ENCODE data around the gene BRSK2. TPM values are rescaled to one million over a fixed set of nuclear protein-coding genes. Genes with fewer than 3 reads are reported as not detected.

Gene BRSK2
- total and polyA plus RNA-seq, 2 of the 4 experiments (the other 2 are of a cell fraction) = 0.18 to 0.62 TPM

- H2AK5ac ChIP-seq (ENCODE audit: low read depth, low read length) = no peak overlapping the region
- H4K91ac ChIP-seq (ENCODE audit: insufficient read depth, low read depth, low read length) = no peak overlapping the region
- no TSS peak for BruUV-seq (replicated peaks)
- H3K9ac ChIP-seq (ENCODE audit: low read depth, low read length) = no peak overlapping the region
- CTCF ChIA-PET = no interaction called here
- H2BK5ac ChIP-seq (ENCODE audit: low read depth, low read length, poor library complexity, severe bottlenecking) = no peak overlapping the region
- H3K9me1 ChIP-seq (ENCODE audit: insufficient read depth, low read length) = no peaks in the 10 kb centered on the region
- intact Hi-C loops (cut with micrococcal nuclease) (no loop called here), in situ Hi-C loops (cut with MboI; ENCODE audit: low sequenced_read_pairs) (no loop called here), dilution Hi-C loops (cut with HindIII; ENCODE audit: low sequenced_read_pairs, unreplicated experiment) (no loop called here)
- no peaks in the 10 kb centered on the region for H4K20me1 ChIP-seq (ENCODE audit: insufficient read depth, low read length)
- H4K5ac ChIP-seq (ENCODE audit: low read depth, low read length) = no peak overlapping the region
- WGBS, 2 experiments (ENCODE audit: extremely low coverage in 2 of 2, insufficient read length in 1 of 2) = 82% methylated on average over 5 of the region's 15 CpGs; no CpG with 5 or more reads in 1 of the 2 experiments
- no peak overlapping the region for H3K18ac ChIP-seq (ENCODE audit: low read depth, low read length)
- H3K27ac ChIP-seq (ENCODE audit: insufficient read depth, low read length) = no peak overlapping the region
- H2AFZ ChIP-seq (replicated peaks; ENCODE audit: low read length, poor library complexity) = no peak overlapping the region
- H3K36me3 ChIP-seq (ENCODE audit: control insufficient read depth, insufficient read depth, low read length) = no peaks in the 10 kb centered on the region
- H2BK20ac ChIP-seq (ENCODE audit: low read depth, low read length) = no peak overlapping the region
- H2AK9ac ChIP-seq (replicated peaks; ENCODE audit: low read depth, low read length, poor library complexity) = no peak overlapping the region
- ATAC-seq (ENCODE audit: low read depth) (no peak), DNase-seq (no peak)
- no peak overlapping the region for H3K56ac ChIP-seq (ENCODE audit: extremely low read depth, insufficient read depth, low read length)
- no peak overlapping the region for H4K8ac ChIP-seq (ENCODE audit: low read depth in 2 of 2, low read length in 2 of 2)
- H3K27me3 ChIP-seq (ENCODE audit: control insufficient read depth, insufficient read depth, low read length) = no peaks in the 10 kb centered on the region
- peaks cover 16% of the 10 kb centered on the region for H3K9me3 ChIP-seq (ENCODE audit: control insufficient read depth, insufficient read depth, low read length)
- H2BK15ac ChIP-seq (ENCODE audit: low read depth, low read length) = no peak overlapping the region
- no peaks in the 10 kb centered on the region for H3K4me1 ChIP-seq (ENCODE audit: control insufficient read depth, insufficient read depth, low read length)
- no peaks in the 10 kb centered on the region for H3K79me1 ChIP-seq (ENCODE audit: low read depth in 1 of 2, low read length in 2 of 2)
- no peak overlapping the region for H3K4me3 ChIP-seq (ENCODE audit: insufficient read depth, low read depth, low read length)
- H2BK120ac ChIP-seq (ENCODE audit: low read depth, low read length) = no peak overlapping the region
- TF ChIP-seq RCOR1 (IDR thresholded peaks at IDR 0.05; ENCODE audit: insufficient replicate concordance, low read length) = no peak
- TF ChIP-seq CEBPB (IDR thresholded peaks at IDR 0.05; ENCODE audit: low read depth, low read length) = no peak
- TF ChIP-seq, protein P1, sequence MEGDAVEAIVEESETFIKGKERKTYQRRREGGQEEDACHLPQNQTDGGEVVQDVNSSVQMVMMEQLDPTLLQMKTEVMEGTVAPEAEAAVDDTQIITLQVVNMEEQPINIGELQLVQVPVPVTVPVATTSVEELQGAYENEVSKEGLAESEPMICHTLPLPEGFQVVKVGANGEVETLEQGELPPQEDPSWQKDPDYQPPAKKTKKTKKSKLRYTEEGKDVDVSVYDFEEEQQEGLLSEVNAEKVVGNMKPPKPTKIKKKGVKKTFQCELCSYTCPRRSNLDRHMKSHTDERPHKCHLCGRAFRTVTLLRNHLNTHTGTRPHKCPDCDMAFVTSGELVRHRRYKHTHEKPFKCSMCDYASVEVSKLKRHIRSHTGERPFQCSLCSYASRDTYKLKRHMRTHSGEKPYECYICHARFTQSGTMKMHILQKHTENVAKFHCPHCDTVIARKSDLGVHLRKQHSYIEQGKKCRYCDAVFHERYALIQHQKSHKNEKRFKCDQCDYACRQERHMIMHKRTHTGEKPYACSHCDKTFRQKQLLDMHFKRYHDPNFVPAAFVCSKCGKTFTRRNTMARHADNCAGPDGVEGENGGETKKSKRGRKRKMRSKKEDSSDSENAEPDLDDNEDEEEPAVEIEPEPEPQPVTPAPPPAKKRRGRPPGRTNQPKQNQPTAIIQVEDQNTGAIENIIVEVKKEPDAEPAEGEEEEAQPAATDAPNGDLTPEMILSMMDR (conservative IDR thresholded peaks at IDR 0.05; ENCODE audit: low read depth, low read length) = no peak
- no peak for TF ChIP-seq BHLHE40 (IDR thresholded peaks at IDR 0.05; ENCODE audit: low read depth, low read length)
- no peak for TF ChIP-seq FOS (IDR thresholded peaks at IDR 0.05; ENCODE audit: low read depth, low read length)
- TF ChIP-seq ELK1 (IDR thresholded peaks at IDR 0.05; ENCODE audit: borderline replicate concordance, low read depth, low read length) = no peak
- no peak for TF ChIP-seq NFE2L2 (IDR thresholded peaks at IDR 0.05; ENCODE audit: low read depth, low read length)
- no peak for TF ChIP-seq MAFK (IDR thresholded peaks at IDR 0.05; ENCODE audit: low read depth, low read length)
- no peak for TF ChIP-seq MAZ (IDR thresholded peaks at IDR 0.05; ENCODE audit: borderline replicate concordance, low read depth, low read length)
- H3K14ac ChIP-seq (replicated peaks; ENCODE audit: low read depth, low read length) = no peak overlapping the region
- POLR2A ChIA-PET (ENCODE audit: unreplicated experiment) = no interaction called here
- no peak overlapping the region for H3K4ac ChIP-seq (ENCODE audit: low read depth, low read length)
- no peak overlapping the region for H3K4me2 ChIP-seq (ENCODE audit: low read depth, low read length)
- no peak overlapping the region for H3K23ac ChIP-seq (ENCODE audit: low read depth, low read length)
Measured at GRCh38 chr11:1422981-1423380, 33.2 kb downstream of the BRSK2 start.

All from IMR-90 (cell line).